Right atrium auricular region (tissue), 2 donors: ENCODE data around the gene GPR152. TPM values are rescaled to one million over a fixed set of nuclear protein-coding genes. Genes with fewer than 3 reads are reported as not detected.
A peak's percentile ranks its signal among the peaks of the same experiment; 100 is the strongest.

Experiments used
- DNase-seq: peaks from one replicate; pipeline ENCODE4 v3.0.0-alpha.2; 2019; ENCODE audit warnings: low spot score
- H3K27ac ChIP-seq, 2 donors: fragments of 200-600 bp; sonication (generic); 1 replicate in 1 of 2; 2 replicates in 1 of 2; pipeline ENCODE4 v1.5.1; 2016 to 2019
- H3K27me3 ChIP-seq, 2 donors: fragments of 200-600 bp; sonication (generic); one replicate each; pipeline versions ENCODE4 v1.5.1 to v1.6.0; 2017 to 2019
- H3K36me3 ChIP-seq: fragments of 200-600 bp; sonication (generic); one replicate; pipeline ENCODE4 v1.5.1; 2016
- H3K4me1 ChIP-seq, 2 donors: fragments of 200-600 bp; sonication (generic); one replicate each; pipeline versions ENCODE4 v1.5.1 to v1.6.0; 2017 to 2019
- H3K4me3 ChIP-seq, 2 donors: fragments of 200-600 bp; sonication (generic); 1 replicate in 1 of 2; 2 replicates in 1 of 2; pipeline ENCODE4 v1.5.1; 2017 to 2019; ENCODE audit warnings: mild to moderate bottlenecking in 1 of 2, moderate library complexity in 1 of 2
- H3K9me3 ChIP-seq, 2 donors: fragments of 200-600 bp; sonication (generic); one replicate each; pipeline ENCODE4 v1.5.1; 2019
- CTCF ChIP-seq, 2 donors: fragments of 200-600 bp; sonication (generic); IDR thresholded peaks; one replicate each; pipeline ENCODE4 v1.5.1; 2019; ENCODE audit warnings: antibody characterized with exemption in 2 of 2
- total RNA-seq, 2 donors: library from RNA; depleted of rRNA; stranded (reverse); fragments of >200 nt; gene quantifications; one replicate each; pipeline ENCODE4 v1.1.0, GENCODE V29; 2016

Gene GPR152
- total RNA-seq, 2 donors from 2014 or later = not detected

- no peak for TF ChIP-seq CTCF (IDR thresholded peaks at IDR 0.05)
These were observed 4.3 kb downstream of the GPR152 start for GRCh38 chr11:67448220-67448609.

GRCh38 chr11:67445515-67445914 lies 7.0 kb downstream of the GPR152 start:
- no peak for TF ChIP-seq CTCF (IDR thresholded peaks at IDR 0.05)
- H3K27me3 ChIP-seq = no peaks in the 10 kb centered on the region
- H3K4me3 ChIP-seq = no peak overlapping the region
- no peak for DNase-seq
- peaks cover 12% of the 10 kb centered on the region for H3K36me3 ChIP-seq
- peaks cover 0 to 29% of the 10 kb centered on the region in 2 donors for H3K4me1 ChIP-seq
- no peaks in the 10 kb centered on the region for H3K9me3 ChIP-seq
- no peak overlapping the region for H3K27ac ChIP-seq

More at GRCh38 chr11:67448220-67448609, 4.3 kb downstream of the GPR152 start:
- H3K27ac ChIP-seq = no peak overlapping the region
- H3K9me3 ChIP-seq = no peaks in the 10 kb centered on the region
- H3K27me3 ChIP-seq = no peaks in the 10 kb centered on the region
- DNase-seq = no peak
- peaks cover 0 to 7% of the 10 kb centered on the region in 2 donors for H3K4me1 ChIP-seq
- H3K4me3 ChIP-seq = no peak overlapping the region
- no peaks in the 10 kb centered on the region for H3K36me3 ChIP-seq

- Histone ChIP-seq H3K36me3 (peaks cover 22% of the 10 kb centered on the region), H3K9me3 (no peaks in the 10 kb centered on the region), H3K27ac (peak overlapping the region; percentile 94 to 97), H3K4me1 (peaks cover 0 to 49% of the 10 kb centered on the region in 2 donors), H3K27me3 (no peaks in the 10 kb centered on the region), H3K4me3 (peak overlapping the region; percentile 77 to 91)
- DNase-seq = no peak
- TF ChIP-seq CTCF (IDR thresholded peaks at IDR 0.05) = no peak
These were observed 9.8 kb downstream of the GPR152 start for GRCh38 chr11:67442504-67443404.

- no peak overlapping the region for H3K4me3 ChIP-seq
- peaks cover 28% of the 10 kb centered on the region for H3K36me3 ChIP-seq
- H3K27me3 ChIP-seq = no peaks in the 10 kb centered on the region
- no peaks in the 10 kb centered on the region for H3K9me3 ChIP-seq
- peaks cover 0 to 57% of the 10 kb centered on the region in 2 donors for H3K4me1 ChIP-seq
- H3K27ac ChIP-seq = no peak overlapping the region
- no peak for TF ChIP-seq CTCF (IDR thresholded peaks at IDR 0.05)
- no peak for DNase-seq
These were observed 10.7 kb downstream of the GPR152 start for GRCh38 chr11:67441731-67442351.

- Histone ChIP-seq H3K4me1 (peaks cover 0 to 64% of the 10 kb centered on the region in 2 donors), H3K36me3 (peaks cover 28% of the 10 kb centered on the region), H3K4me3 (no peak overlapping the region), H3K27ac (no peak overlapping the region), H3K27me3 (no peaks in the 10 kb centered on the region), H3K9me3 (no peaks in the 10 kb centered on the region)
- TF ChIP-seq CTCF (IDR thresholded peaks at IDR 0.05) = no peak
- DNase-seq = no peak
These were observed 11.4 kb downstream of the GPR152 start for GRCh38 chr11:67441098-67441563.
